Adrenal gland (tissue), 12 donors: ENCODE measurements around the gene NSUN4. TPM values are rescaled to one million over a fixed set of nuclear protein-coding genes. Genes with fewer than 3 reads are reported as not detected.

Source experiments
- DNase-seq, 7 donors: peaks; one replicate each; pipeline ENCODE4 v3.0.0-alpha.2; 2019 to 2020
- H3K27ac ChIP-seq, 5 donors: fragments of 200-600 bp; sonication (generic) in 4 of 5; 1 replicate in 3 of 5; 2 replicates in 2 of 5; pipeline versions ENCODE4 v1.5.1 to v1.8.0; 2016 to 2020; ENCODE audit warnings: mild to moderate bottlenecking in 1 of 5
- H3K27me3 ChIP-seq: fragments of 200-600 bp; 2 replicates; pipeline ENCODE4 v1.8.0; 2021
- H3K36me3 ChIP-seq, 2 donors: fragments of 200-600 bp; replicated peaks in 1 of 2; 1 replicate in 1 of 2; 2 replicates in 1 of 2; pipeline versions ENCODE4 v1.5.1 to v1.8.0; 2018 to 2022
- H3K4me1 ChIP-seq, 2 donors: fragments of 200-600 bp; replicated peaks in 1 of 2; 1 replicate in 1 of 2; 2 replicates in 1 of 2; pipeline versions ENCODE4 v1.5.1 to v1.8.0; 2018 to 2021
- H3K4me3 ChIP-seq, 4 donors: fragments of 200-600 bp; sonication (generic) in 3 of 4; one replicate each; pipeline ENCODE4 v1.5.1; 2016 to 2018
- H3K9me3 ChIP-seq, 3 donors: fragments of 200-600 bp; sonication (generic) in 1 of 3; replicated peaks in 1 of 3; 1 replicate in 2 of 3; 2 replicates in 1 of 3; pipeline versions ENCODE4 v1.5.1 to v1.8.0; 2016 to 2021
- POLR2A ChIP-seq, 2 donors: fragments of 450-650 bp; IDR thresholded peaks; one replicate each; pipeline ENCODE4 v1.6.1; 2017; ENCODE audit warnings: antibody characterized with exemption in 2 of 2, mild to moderate bottlenecking in 2 of 2, moderate library complexity in 1 of 2
- WGBS, 4 donors: extraction: QIAGEN DNeasy Blood & Tissue Kit in 2 of 4; methylation state at CpG; one replicate each; pipeline versions ENCODE4 v1.1.5 to v1.1.7; 2013 to 2017; 5-methylcytosine and 5-hydroxymethylcytosine counted together
- intact Hi-C, 2 donors: fragments of 100-400 bp; cut with DNase I; formaldehyde crosslinking; loops; one replicate each; pipeline versions ENCODE4 v1.14.1 to v1.15.0; 2022 to 2023
- polyA plus RNA-seq, 3 donors: library from polyadenylated mRNA; stranded (reverse); fragments of 200-250 nt in 2 of 3; fragments of 350-450 nt in 1 of 3; fragmentation: Illumina TruSeq in 1 of 3; extraction: RNeasy Lipid Tissue Mini Kit (QIAGEN cat#74804) in 1 of 3; gene quantifications; one replicate each; pipeline ENCODE4 v1.2.3, GENCODE V29; 2013 to 2014
- total RNA-seq, 9 donors: library from RNA; depleted of rRNA in 4 of 9; stranded (reverse); fragments of >200 nt in 4 of 9; fragments of 120-200 nt in 1 of 9; fragmentation: NEBNext Ultra II Directional in 1 of 9; extraction: Animal tissue kit (Norgen Biotek cat#: 25700) in 1 of 9; gene quantifications; one replicate each; pipeline versions ENCODE4 v1.1.0 to v1.2.4, GENCODE V29; 2013 to 2023
- TF ChIP-seq, protein P1 (sequence below), 6 experiments: fragments of 450-650 bp in 4 of 6; fragments of 200-600 bp in 2 of 6; sonication (generic) in 1 of 6; IDR thresholded peaks; 1 replicate in 5 of 6; 2 replicates in 1 of 6; pipeline versions ENCODE4 v1.5.1 to v1.8.0; 2016 to 2021; ENCODE audit warnings: antibody characterized with exemption in 6 of 6, mild to moderate bottlenecking in 2 of 6, moderate library complexity in 1 of 6
- donor health status: healthy with polysubstance abuse.
- donor health status: Bipolar disorder and iron deficiency.
- donor health status: DM: yes; HTN: yes; CAD: no.
- donor health status: DM: no; HTN: no; CAD: no.
- donor health status: DM: no; HTN: no; CAD: no.
- donor health status: DM: yes; HTN: yes; CAD: no.

NSUN4 gene
- total and polyA plus RNA-seq, 12 donors = 13.8 to 46.1 (median 37.2) TPM

DNA sequence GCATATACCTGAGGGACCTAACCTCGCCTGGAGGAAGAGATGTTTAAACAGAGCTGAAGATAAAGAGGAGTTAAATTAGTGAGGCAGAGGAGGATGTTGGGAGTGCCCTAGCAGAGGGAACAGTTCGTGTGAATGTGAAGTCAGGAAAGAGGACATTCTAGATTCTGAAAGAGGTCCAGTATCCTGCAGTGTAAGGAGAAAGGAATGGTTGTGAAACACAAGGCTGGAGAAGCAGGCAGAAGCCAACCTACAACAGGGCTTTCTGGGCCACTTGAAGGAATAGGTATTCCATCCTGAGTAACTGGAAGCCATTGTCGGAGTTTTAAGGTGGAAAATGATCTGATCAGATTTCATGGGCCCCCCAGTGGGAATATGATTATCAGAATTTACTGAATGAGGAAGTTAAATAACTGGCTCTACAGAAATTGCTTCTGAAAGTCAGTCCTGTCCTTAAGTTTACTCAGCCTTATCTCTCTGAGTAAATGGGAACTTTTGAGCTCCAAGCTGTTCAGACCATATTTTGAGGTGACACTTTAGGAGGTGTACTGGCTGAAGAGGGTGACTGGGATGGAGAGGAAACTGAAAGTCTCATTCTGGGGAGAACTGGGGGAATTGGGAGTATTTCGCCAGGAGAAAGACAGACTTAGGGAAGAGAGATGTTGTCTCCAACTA is 29.1 kb downstream of the NSUN4 start:
- Histone ChIP-seq H3K4me1 (peaks cover 4 to 9% of the 10 kb centered on the region in 2 donors), H3K9me3 (no peaks in the 10 kb centered on the region), H3K36me3 (peaks cover 0 to 4% of the 10 kb centered on the region in 2 donors), H3K27ac (no peak overlapping the region), H3K4me3 (no peak overlapping the region), H3K27me3 (no peaks in the 10 kb centered on the region)
- no peak for DNase-seq
- intact Hi-C loops = no loop called here
- 76 to 83% (median 80%) methylated on average over 4 of the region's 4 CpGs for WGBS, 4 donors
- TF ChIP-seq, protein P1, sequence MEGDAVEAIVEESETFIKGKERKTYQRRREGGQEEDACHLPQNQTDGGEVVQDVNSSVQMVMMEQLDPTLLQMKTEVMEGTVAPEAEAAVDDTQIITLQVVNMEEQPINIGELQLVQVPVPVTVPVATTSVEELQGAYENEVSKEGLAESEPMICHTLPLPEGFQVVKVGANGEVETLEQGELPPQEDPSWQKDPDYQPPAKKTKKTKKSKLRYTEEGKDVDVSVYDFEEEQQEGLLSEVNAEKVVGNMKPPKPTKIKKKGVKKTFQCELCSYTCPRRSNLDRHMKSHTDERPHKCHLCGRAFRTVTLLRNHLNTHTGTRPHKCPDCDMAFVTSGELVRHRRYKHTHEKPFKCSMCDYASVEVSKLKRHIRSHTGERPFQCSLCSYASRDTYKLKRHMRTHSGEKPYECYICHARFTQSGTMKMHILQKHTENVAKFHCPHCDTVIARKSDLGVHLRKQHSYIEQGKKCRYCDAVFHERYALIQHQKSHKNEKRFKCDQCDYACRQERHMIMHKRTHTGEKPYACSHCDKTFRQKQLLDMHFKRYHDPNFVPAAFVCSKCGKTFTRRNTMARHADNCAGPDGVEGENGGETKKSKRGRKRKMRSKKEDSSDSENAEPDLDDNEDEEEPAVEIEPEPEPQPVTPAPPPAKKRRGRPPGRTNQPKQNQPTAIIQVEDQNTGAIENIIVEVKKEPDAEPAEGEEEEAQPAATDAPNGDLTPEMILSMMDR (IDR thresholded peaks at IDR 0.05) = no peak
- TF ChIP-seq POLR2A (IDR thresholded peaks at IDR 0.05) = no peak

DNA sequence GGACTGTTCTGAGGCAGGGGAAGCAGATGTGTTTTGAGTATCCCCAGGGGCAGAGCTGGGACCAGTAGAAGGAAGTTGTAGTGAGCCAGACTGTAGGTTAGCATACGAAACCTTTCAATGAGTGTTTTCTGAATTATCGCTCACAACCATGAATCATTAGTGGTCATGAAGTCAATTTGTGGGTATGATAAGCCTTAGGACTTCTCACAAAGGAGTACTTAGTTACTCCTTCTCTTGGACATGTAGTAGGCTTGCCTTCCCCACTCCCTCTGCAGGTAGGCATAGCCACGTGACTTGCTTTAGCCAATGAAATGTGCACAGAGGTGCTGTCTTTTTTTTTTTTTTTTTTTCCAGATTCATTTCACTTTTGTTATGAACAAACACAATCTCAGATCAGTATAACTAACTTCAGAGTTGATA is 29.6 kb downstream of the NSUN4 start:
- TF ChIP-seq, protein P1 (IDR thresholded peaks at IDR 0.05) = no peak
- TF ChIP-seq POLR2A (IDR thresholded peaks at IDR 0.05) = no peak
- Histone ChIP-seq H3K27me3 (no peaks in the 10 kb centered on the region), H3K4me1 (peaks cover 4 to 9% of the 10 kb centered on the region in 2 donors), H3K9me3 (no peaks in the 10 kb centered on the region), H3K36me3 (no peaks in the 10 kb centered on the region), H3K27ac (no peak overlapping the region), H3K4me3 (no peak overlapping the region)
- DNase-seq = no peak
- intact Hi-C loops = no loop called here
- WGBS, 4 donors = 77 to 87% (median 83%) methylated on average over 3 of the region's 3 CpGs

DNA sequence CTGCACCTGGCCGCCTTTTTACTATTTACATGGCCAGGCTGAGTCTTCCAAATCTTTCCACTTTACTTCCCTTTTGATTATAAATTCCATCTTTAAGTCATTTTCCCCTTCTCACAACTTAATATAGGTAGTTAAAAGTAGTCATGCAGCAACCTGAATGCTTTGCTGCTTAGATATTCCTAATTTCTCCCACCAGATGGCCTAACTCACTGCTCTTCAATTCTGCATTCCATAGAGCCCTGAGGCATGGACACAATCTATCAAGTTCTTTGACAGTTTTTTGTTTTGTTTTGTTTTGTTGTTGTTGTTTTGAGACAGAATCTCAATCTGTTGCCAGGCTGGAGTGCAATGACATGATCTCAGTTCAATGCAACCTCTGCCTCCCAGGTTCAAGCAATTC is 31.8 kb downstream of the NSUN4 start:
- DNase-seq = no peak
- intact Hi-C loops = no loop called here
- no peaks in the 10 kb centered on the region for H3K27me3 ChIP-seq
- TF ChIP-seq, protein P1 (IDR thresholded peaks at IDR 0.05) = no peak
- TF ChIP-seq POLR2A (IDR thresholded peaks at IDR 0.05) = no peak
- H3K9me3 ChIP-seq = no peaks in the 10 kb centered on the region
- WGBS, 4 donors = 96 to 100% (median 100%) methylated on average over 1 of the region's 1 CpG
- H3K4me1 ChIP-seq = peaks cover 0 to 3% of the 10 kb centered on the region in 2 donors
- H3K36me3 ChIP-seq = no peaks in the 10 kb centered on the region
- no peak overlapping the region for H3K27ac ChIP-seq
- no peak overlapping the region for H3K4me3 ChIP-seq

DNA sequence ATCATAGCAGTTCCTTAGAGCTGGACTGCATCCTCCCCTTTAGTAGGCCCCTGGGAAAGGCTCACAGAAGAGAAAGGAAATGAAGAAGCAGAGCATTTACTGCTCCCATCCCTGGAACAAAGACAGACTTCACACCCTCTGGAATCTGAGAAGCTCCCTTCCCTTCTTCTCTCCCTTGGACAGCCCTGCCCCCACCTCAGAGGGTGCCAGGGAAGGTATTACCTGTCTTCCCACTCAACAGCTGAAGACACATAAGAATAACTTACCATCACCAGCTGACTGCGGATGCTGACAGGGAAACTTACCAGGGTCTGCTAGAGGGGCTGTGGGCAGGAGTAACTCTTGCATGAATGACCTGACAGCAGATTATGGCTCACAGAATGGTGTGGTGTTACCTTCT is 39.4 kb downstream of the NSUN4 start:
- Histone ChIP-seq H3K4me1 (no peaks in the 10 kb centered on the region), H3K4me3 (no peak overlapping the region), H3K9me3 (no peaks in the 10 kb centered on the region), H3K27me3 (no peaks in the 10 kb centered on the region), H3K27ac (no peak overlapping the region), H3K36me3 (no peaks in the 10 kb centered on the region)
- intact Hi-C loops = no loop called here
- 78 to 100% (median 92%) methylated on average over 1 of the region's 1 CpG for WGBS, 4 donors
- DNase-seq = no peak
- TF ChIP-seq POLR2A (IDR thresholded peaks at IDR 0.05) = no peak
- TF ChIP-seq, protein P1 (IDR thresholded peaks at IDR 0.05) = no peak
